IPS-18a (cell line): ENCODE measurements around the gene MAB21L1.

ENCODE experiments used
- H3K27ac ChIP-seq: one replicate; pipeline ENCODE4 v1.5.1; 2013; ENCODE audit warnings: low read length
- H3K27me3 ChIP-seq: one replicate; pipeline ENCODE4 v1.6.1; 2013; ENCODE audit warnings: mild to moderate bottlenecking, low read length; ENCODE audit not compliant: control insufficient read depth, insufficient read depth
- H3K36me3 ChIP-seq: one replicate; pipeline ENCODE4 v1.6.1; 2013; ENCODE audit warnings: low read depth, low read length; ENCODE audit not compliant: control insufficient read depth
- H3K4me1 ChIP-seq: one replicate; pipeline ENCODE4 v1.6.1; 2013; ENCODE audit warnings: low read depth, low read length; ENCODE audit not compliant: control insufficient read depth
- H3K4me3 ChIP-seq: one replicate; pipeline ENCODE4 v1.5.1; 2013; ENCODE audit warnings: low read length
- H3K9ac ChIP-seq: one replicate; pipeline ENCODE4 v1.6.1; 2013; ENCODE audit warnings: mild to moderate bottlenecking, low read length, moderate library complexity
- H3K9me3 ChIP-seq: one replicate; pipeline ENCODE4 v1.6.1; 2013; ENCODE audit warnings: low read depth, low read length; ENCODE audit not compliant: control insufficient read depth

Gene MAB21L1

GRCh38 chr13:35469806-35470525 lies 6.5 kb downstream of the MAB21L1 start:
- Histone ChIP-seq H3K27ac (no peak overlapping the region), H3K4me1 (peaks cover 31% of the 10 kb centered on the region), H3K4me3 (peak overlapping the region; percentile 85), H3K27me3 (peaks cover 62% of the 10 kb centered on the region), H3K9me3 (no peaks in the 10 kb centered on the region), H3K36me3 (no peaks in the 10 kb centered on the region), H3K9ac (peak overlapping the region; percentile 66)

DNA sequence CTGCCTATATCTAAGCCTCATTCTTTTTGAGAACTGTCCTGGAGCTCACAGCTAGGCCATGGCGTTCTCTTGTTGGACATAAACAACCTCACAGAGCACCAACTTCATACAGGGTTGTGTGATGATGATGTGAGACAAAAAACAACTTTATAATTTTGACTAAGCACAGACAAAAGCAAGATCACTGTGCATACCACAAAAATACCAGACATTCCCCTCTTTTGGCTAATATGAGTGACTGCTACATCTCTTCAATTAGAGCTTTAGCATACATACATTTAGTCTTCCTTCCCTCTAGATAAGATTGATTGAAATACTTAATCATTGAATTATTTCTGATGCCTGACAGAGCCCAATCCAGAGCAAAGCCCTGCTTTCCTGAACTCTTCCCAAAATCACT lies 8.3 kb downstream of the MAB21L1 start:
- no peaks in the 10 kb centered on the region for H3K36me3 ChIP-seq
- H3K27me3 ChIP-seq = peaks cover 44% of the 10 kb centered on the region
- no peaks in the 10 kb centered on the region for H3K9me3 ChIP-seq
- no peak overlapping the region for H3K9ac ChIP-seq
- peaks cover 25% of the 10 kb centered on the region for H3K4me1 ChIP-seq
- no peak overlapping the region for H3K27ac ChIP-seq
- H3K4me3 ChIP-seq = no peak overlapping the region

- Histone ChIP-seq H3K27me3 (peaks cover 20% of the 10 kb centered on the region), H3K4me3 (no peak overlapping the region)
Measured at GRCh38 chr13:35465371-35465770, 11.1 kb downstream of the MAB21L1 start.

GRCh38 chr13:35460061-35460460 lies 16.4 kb downstream of the MAB21L1 start:
- H3K4me1 ChIP-seq = no peaks in the 10 kb centered on the region
- H3K36me3 ChIP-seq = no peaks in the 10 kb centered on the region
- H3K9me3 ChIP-seq = no peaks in the 10 kb centered on the region
- no peak overlapping the region for H3K27ac ChIP-seq
- no peaks in the 10 kb centered on the region for H3K27me3 ChIP-seq
- H3K4me3 ChIP-seq = no peak overlapping the region
- no peak overlapping the region for H3K9ac ChIP-seq

More at GRCh38 chr13:35465371-35465770, 11.1 kb downstream of the MAB21L1 start:
- H3K4me1 ChIP-seq = peaks cover 10% of the 10 kb centered on the region
- H3K27ac ChIP-seq = no peak overlapping the region
- no peaks in the 10 kb centered on the region for H3K9me3 ChIP-seq
- H3K36me3 ChIP-seq = no peaks in the 10 kb centered on the region
- H3K9ac ChIP-seq = no peak overlapping the region

DNA sequence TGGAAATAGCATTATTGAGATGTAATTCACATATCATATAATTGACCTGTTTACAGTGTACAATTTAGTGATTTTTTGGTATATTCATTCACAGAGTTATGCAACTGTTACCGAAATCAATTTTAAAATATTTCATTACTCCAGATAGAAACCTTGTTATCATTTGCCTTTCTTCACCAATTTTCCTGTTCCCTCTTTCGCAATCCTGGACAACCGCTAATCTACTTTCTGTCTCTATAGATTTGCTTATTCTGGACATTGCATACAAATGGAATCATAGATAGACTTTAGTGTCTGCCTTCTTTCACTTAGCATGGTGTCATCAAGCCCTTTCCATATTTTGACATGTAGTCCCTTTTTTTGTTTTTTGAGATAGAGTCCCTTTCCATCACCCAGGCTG lies 19.2 kb downstream of the MAB21L1 start:
- H3K4me1 ChIP-seq = no peaks in the 10 kb centered on the region
- no peak overlapping the region for H3K27ac ChIP-seq
- no peaks in the 10 kb centered on the region for H3K27me3 ChIP-seq
- no peak overlapping the region for H3K9ac ChIP-seq
- H3K9me3 ChIP-seq = no peaks in the 10 kb centered on the region
- peaks cover 3% of the 10 kb centered on the region for H3K36me3 ChIP-seq
- H3K4me3 ChIP-seq = no peak overlapping the region

GRCh38 chr13:35455022-35455421 lies 21.5 kb downstream of the MAB21L1 start:
- H3K9ac ChIP-seq = no peak overlapping the region
- H3K9me3 ChIP-seq = no peaks in the 10 kb centered on the region
- H3K4me3 ChIP-seq = no peak overlapping the region
- H3K36me3 ChIP-seq = peaks cover 3% of the 10 kb centered on the region
- no peak overlapping the region for H3K27ac ChIP-seq
- no peaks in the 10 kb centered on the region for H3K4me1 ChIP-seq
- H3K27me3 ChIP-seq = no peaks in the 10 kb centered on the region

GRCh38 chr13:35449821-35450220 lies 26.7 kb downstream of the MAB21L1 start:
- no peaks in the 10 kb centered on the region for H3K9me3 ChIP-seq
- peaks cover 3% of the 10 kb centered on the region for H3K36me3 ChIP-seq
- no peak overlapping the region for H3K9ac ChIP-seq

DNA sequence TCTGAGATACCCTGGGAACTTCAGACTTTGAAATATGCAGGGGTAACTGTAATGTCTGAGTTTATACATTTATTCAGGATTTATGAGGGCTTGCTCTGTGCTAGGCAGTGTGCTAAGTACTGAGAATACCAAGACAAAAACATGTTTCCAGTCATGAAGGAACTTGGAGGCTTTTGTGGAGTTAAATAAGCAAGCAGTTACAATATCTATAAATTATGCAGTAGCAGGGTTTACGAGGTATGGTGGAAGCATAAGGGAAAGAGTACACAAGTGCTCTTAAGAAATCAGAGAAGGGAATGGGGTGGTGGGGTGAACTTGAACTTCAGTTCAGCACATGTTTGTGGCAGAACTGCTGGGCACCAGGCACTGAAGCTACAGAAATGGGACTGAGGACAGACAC lies 28.0 kb downstream of the MAB21L1 start:
- no peaks in the 10 kb centered on the region for H3K9me3 ChIP-seq
- H3K4me1 ChIP-seq = no peaks in the 10 kb centered on the region
- H3K4me3 ChIP-seq = no peak overlapping the region
- H3K27me3 ChIP-seq = no peaks in the 10 kb centered on the region
- no peak overlapping the region for H3K9ac ChIP-seq
- H3K27ac ChIP-seq = no peak overlapping the region
- peaks cover 3% of the 10 kb centered on the region for H3K36me3 ChIP-seq

More at GRCh38 chr13:35449821-35450220, 26.7 kb downstream of the MAB21L1 start:
- Histone ChIP-seq H3K4me3 (no peak overlapping the region), H3K4me1 (no peaks in the 10 kb centered on the region), H3K27me3 (no peaks in the 10 kb centered on the region), H3K27ac (no peak overlapping the region)
